ENCODE measurements around the gene AIFM1. TPM values are rescaled to one million over a fixed set of nuclear protein-coding genes. Genes with fewer than 3 reads are reported as not detected.

AIFM1 gene
- total RNA-seq, 1 experiment from 2014 or later, result 69.4 TPM

- intact Hi-C loops (cut with micrococcal nuclease; ENCODE audit: unreplicated experiment), result no loop called here
- Histone ChIP-seq H3K36me3 (ENCODE audit: insufficient read depth, low read length, poor library complexity, severe bottlenecking) (no peaks in the 10 kb centered on the region), H3K4me3 (ENCODE audit: low read depth, low read length, poor library complexity, severe bottlenecking) (peak overlapping the region; percentile 73), H3K9me3 (ENCODE audit: low read depth, low read length, poor library complexity, severe bottlenecking) (no peaks in the 10 kb centered on the region), H3K4me1 (ENCODE audit: insufficient read depth, low read length, poor library complexity, severe bottlenecking) (peaks cover 11% of the 10 kb centered on the region), H3K27me3 (replicated peaks; ENCODE audit: insufficient read depth, low read depth, low read length, poor library complexity) (no peaks in the 10 kb centered on the region), H3K27ac (ENCODE audit: low read depth, low read length, poor library complexity, severe bottlenecking) (peak overlapping the region; percentile 87)
- TF ChIP-seq CTCF (conservative IDR thresholded peaks at IDR 0.05; ENCODE audit: low read depth, low read length), result no peak
- TF ChIP-seq EZH2 (IDR thresholded peaks at IDR 0.05; ENCODE audit: borderline replicate concordance, low read depth, low read length, poor library complexity, severe bottlenecking), result no peak
- ChIA-PET POLR2A (ENCODE audit: low non-redundant PET) (no interaction called here), CTCF (interaction anchor here (1.4 kb wide), 1 partner anchor 87 kb away, joined by 3 read pairs; no protein-coding TSS in a partner anchor)
- DNase-seq (ENCODE audit: low spot score), result no peak
- BruUV-seq (replicated peaks), result no TSS peak
These were observed 799 bp upstream of the AIFM1 start for GRCh38 chrX:130166503-130166777.

- BruUV-seq (replicated peaks), result TSS peak; percentile 47
- intact Hi-C loops (cut with micrococcal nuclease; ENCODE audit: unreplicated experiment), result no loop called here
- Histone ChIP-seq H3K27me3 (replicated peaks; ENCODE audit: insufficient read depth, low read depth, low read length, poor library complexity) (no peaks in the 10 kb centered on the region), H3K9me3 (ENCODE audit: low read depth, low read length, poor library complexity, severe bottlenecking) (no peaks in the 10 kb centered on the region), H3K36me3 (ENCODE audit: insufficient read depth, low read length, poor library complexity, severe bottlenecking) (no peaks in the 10 kb centered on the region), H3K27ac (ENCODE audit: low read depth, low read length, poor library complexity, severe bottlenecking) (peak overlapping the region; percentile 87), H3K4me3 (ENCODE audit: low read depth, low read length, poor library complexity, severe bottlenecking) (peak overlapping the region; percentile 73), H3K4me1 (ENCODE audit: insufficient read depth, low read length, poor library complexity, severe bottlenecking) (peaks cover 8% of the 10 kb centered on the region)
- CTCF ChIA-PET, result interaction anchor here (1.4 kb wide), 1 partner anchor 86 kb away, joined by 3 read pairs; no protein-coding TSS in a partner anchor
- POLR2A ChIA-PET (ENCODE audit: low non-redundant PET), result interaction anchor here (0.6 kb wide), 1 partner anchor 699 kb away, joined by 4 read pairs; no protein-coding TSS in a partner anchor
- peak; percentile 36 for DNase-seq (ENCODE audit: low spot score)
- TF ChIP-seq EZH2 (IDR thresholded peaks at IDR 0.05; ENCODE audit: borderline replicate concordance, low read depth, low read length, poor library complexity, severe bottlenecking) (no peak), CTCF (conservative IDR thresholded peaks at IDR 0.05; ENCODE audit: low read depth, low read length) (no peak)
These were observed 399 bp downstream of the AIFM1 start for GRCh38 chrX:130165181-130165702.

GRCh38 chrX:130163398-130163797 is 2.2 kb downstream of the AIFM1 start:
- POLR2A ChIA-PET (ENCODE audit: low non-redundant PET), result no interaction called here
- Histone ChIP-seq H3K27ac (ENCODE audit: low read depth, low read length, poor library complexity, severe bottlenecking) (no peak overlapping the region), H3K4me1 (ENCODE audit: insufficient read depth, low read length, poor library complexity, severe bottlenecking) (no peaks in the 10 kb centered on the region), H3K36me3 (ENCODE audit: insufficient read depth, low read length, poor library complexity, severe bottlenecking) (no peaks in the 10 kb centered on the region), H3K27me3 (replicated peaks; ENCODE audit: insufficient read depth, low read depth, low read length, poor library complexity) (no peaks in the 10 kb centered on the region), H3K4me3 (ENCODE audit: low read depth, low read length, poor library complexity, severe bottlenecking) (no peak overlapping the region), H3K9me3 (ENCODE audit: low read depth, low read length, poor library complexity, severe bottlenecking) (no peaks in the 10 kb centered on the region)
- BruUV-seq (replicated peaks), result no TSS peak
- DNase-seq (ENCODE audit: low spot score), result no peak
- CTCF ChIA-PET, result no interaction called here
- no peak for TF ChIP-seq CTCF (conservative IDR thresholded peaks at IDR 0.05; ENCODE audit: low read depth, low read length)
- no peak for TF ChIP-seq EZH2 (IDR thresholded peaks at IDR 0.05; ENCODE audit: borderline replicate concordance, low read depth, low read length, poor library complexity, severe bottlenecking)
- intact Hi-C loops (cut with micrococcal nuclease; ENCODE audit: unreplicated experiment), result no loop called here
